Activated T-helper 17 cell treated with anti-CD3 and anti-CD28 coated beads, Interleukin-2, amount 50 U/mL, for 72 hours (primary cell): ENCODE data around the gene GNB1. TPM values are rescaled to one million over a fixed set of nuclear protein-coding genes. Genes with fewer than 3 reads are reported as not detected.

Source experiments
- ATAC-seq: fragments of 150-1000 bp; cut with Tn5 transposase; replicated peaks from 2 replicates; pipeline ENCODE4 v1.10.0; 2021; ENCODE audit warnings: mild to moderate bottlenecking, moderate library complexity
- H3K27ac Mint-ChIP-seq: one replicate; pipeline ENCODE4 v1.8.0; 2022; ENCODE audit warnings: mixed read lengths
- H3K27me3 Mint-ChIP-seq: one replicate; pipeline ENCODE4 v1.8.0; 2022; ENCODE audit warnings: mixed read lengths
- H3K36me3 Mint-ChIP-seq: one replicate; pipeline ENCODE4 v1.8.0; 2022; ENCODE audit warnings: low read depth, mild to moderate bottlenecking, mixed read lengths
- H3K4me1 Mint-ChIP-seq: one replicate; pipeline ENCODE4 v1.8.0; 2022; ENCODE audit warnings: mixed read lengths
- H3K4me3 Mint-ChIP-seq: one replicate; pipeline ENCODE4 v1.8.0; 2022; ENCODE audit warnings: mild to moderate bottlenecking, mixed read lengths
- H3K9me3 Mint-ChIP-seq: one replicate; pipeline ENCODE4 v1.8.0; 2022; ENCODE audit warnings: mixed read lengths
- total RNA-seq, 2 donors: library from RNA; stranded (reverse); gene quantifications; one replicate each; pipeline ENCODE4 v1.2.3, GENCODE V29; 2022

GNB1 gene
- total RNA-seq, 2 donors from 2014 or later = 266 to 410 TPM

- ATAC-seq = no peak
- Mint-ChIP-seq H3K36me3 (peaks cover 90% of the 10 kb centered on the region), H3K9me3 (no peaks in the 10 kb centered on the region), H3K27ac (no peak overlapping the region), H3K4me1 (no peaks in the 10 kb centered on the region), H3K4me3 (no peak overlapping the region), H3K27me3 (no peaks in the 10 kb centered on the region)
Observed at GRCh38 chr1:1761504-1762376, 129.1 kb downstream of the GNB1 start.

GRCh38 chr1:1760715-1761114 lies 130.2 kb downstream of the GNB1 start:
- Mint-ChIP-seq H3K27me3 (no peaks in the 10 kb centered on the region), H3K36me3 (peaks cover 88% of the 10 kb centered on the region), H3K27ac (no peak overlapping the region), H3K9me3 (no peaks in the 10 kb centered on the region), H3K4me3 (no peak overlapping the region), H3K4me1 (no peaks in the 10 kb centered on the region)
- ATAC-seq = no peak

- Mint-ChIP-seq H3K4me3 (no peak overlapping the region), H3K27me3 (no peaks in the 10 kb centered on the region), H3K4me1 (no peaks in the 10 kb centered on the region), H3K36me3 (peaks cover 86% of the 10 kb centered on the region), H3K9me3 (no peaks in the 10 kb centered on the region), H3K27ac (no peak overlapping the region)
- no peak for ATAC-seq
Observed at GRCh38 chr1:1760345-1760650, 130.6 kb downstream of the GNB1 start.

GRCh38 chr1:1759456-1760344 lies 131.2 kb downstream of the GNB1 start:
- Mint-ChIP-seq H3K4me1 (no peaks in the 10 kb centered on the region), H3K27me3 (no peaks in the 10 kb centered on the region), H3K9me3 (no peaks in the 10 kb centered on the region), H3K4me3 (no peak overlapping the region), H3K27ac (no peak overlapping the region), H3K36me3 (peaks cover 86% of the 10 kb centered on the region)
- ATAC-seq = no peak

- no peak for ATAC-seq
- Mint-ChIP-seq H3K4me3 (no peak overlapping the region), H3K27me3 (no peaks in the 10 kb centered on the region), H3K27ac (no peak overlapping the region), H3K9me3 (no peaks in the 10 kb centered on the region), H3K36me3 (peaks cover 79% of the 10 kb centered on the region), H3K4me1 (no peaks in the 10 kb centered on the region)
Observed at GRCh38 chr1:1758692-1759455, 132.0 kb downstream of the GNB1 start.

GRCh38 chr1:1758059-1758621 lies 132.7 kb downstream of the GNB1 start:
- no peak for ATAC-seq
- Mint-ChIP-seq H3K9me3 (no peaks in the 10 kb centered on the region), H3K27ac (no peak overlapping the region), H3K4me1 (no peaks in the 10 kb centered on the region), H3K4me3 (no peak overlapping the region), H3K27me3 (no peaks in the 10 kb centered on the region), H3K36me3 (peaks cover 72% of the 10 kb centered on the region)

GRCh38 chr1:1757422-1758058 lies 133.3 kb downstream of the GNB1 start:
- H3K27ac Mint-ChIP-seq = no peak overlapping the region
- no peak for ATAC-seq
- no peaks in the 10 kb centered on the region for H3K27me3 Mint-ChIP-seq
- no peaks in the 10 kb centered on the region for H3K4me1 Mint-ChIP-seq
- no peaks in the 10 kb centered on the region for H3K9me3 Mint-ChIP-seq
- H3K36me3 Mint-ChIP-seq = peaks cover 66% of the 10 kb centered on the region
- no peak overlapping the region for H3K4me3 Mint-ChIP-seq

GRCh38 chr1:1756661-1757421 lies 134.0 kb downstream of the GNB1 start:
- Mint-ChIP-seq H3K4me1 (no peaks in the 10 kb centered on the region), H3K4me3 (no peak overlapping the region), H3K27ac (no peak overlapping the region), H3K27me3 (no peaks in the 10 kb centered on the region), H3K36me3 (peaks cover 66% of the 10 kb centered on the region), H3K9me3 (no peaks in the 10 kb centered on the region)
- ATAC-seq = no peak

GRCh38 chr1:1755852-1756251 lies 135.0 kb downstream of the GNB1 start:
- no peaks in the 10 kb centered on the region for H3K9me3 Mint-ChIP-seq
- H3K27me3 Mint-ChIP-seq = no peaks in the 10 kb centered on the region
- no peak overlapping the region for H3K27ac Mint-ChIP-seq
- no peaks in the 10 kb centered on the region for H3K4me1 Mint-ChIP-seq
- peaks cover 56% of the 10 kb centered on the region for H3K36me3 Mint-ChIP-seq
- no peak overlapping the region for H3K4me3 Mint-ChIP-seq
- ATAC-seq = no peak

GRCh38 chr1:1755426-1755825 lies 135.5 kb downstream of the GNB1 start:
- Mint-ChIP-seq H3K36me3 (peaks cover 52% of the 10 kb centered on the region), H3K27me3 (no peaks in the 10 kb centered on the region), H3K4me3 (no peak overlapping the region), H3K9me3 (no peaks in the 10 kb centered on the region), H3K27ac (no peak overlapping the region), H3K4me1 (no peaks in the 10 kb centered on the region)
- no peak for ATAC-seq

- no peaks in the 10 kb centered on the region for H3K9me3 Mint-ChIP-seq
Observed at GRCh38 chr1:1754051-1754815, 136.7 kb downstream of the GNB1 start.

GRCh38 chr1:1753607-1754005 lies 137.3 kb downstream of the GNB1 start:
- no peak for ATAC-seq
- H3K4me3 Mint-ChIP-seq = no peak overlapping the region
- no peaks in the 10 kb centered on the region for H3K27me3 Mint-ChIP-seq

More at GRCh38 chr1:1754051-1754815, 136.7 kb downstream of the GNB1 start:
- Mint-ChIP-seq H3K4me3 (no peak overlapping the region), H3K4me1 (no peaks in the 10 kb centered on the region), H3K36me3 (peaks cover 46% of the 10 kb centered on the region), H3K27ac (no peak overlapping the region), H3K27me3 (no peaks in the 10 kb centered on the region)
- ATAC-seq = no peak

More at GRCh38 chr1:1753607-1754005, 137.3 kb downstream of the GNB1 start:
- Mint-ChIP-seq H3K27ac (no peak overlapping the region), H3K36me3 (peaks cover 40% of the 10 kb centered on the region), H3K4me1 (no peaks in the 10 kb centered on the region), H3K9me3 (no peaks in the 10 kb centered on the region)
